NCI-H510A (cell line): ENCODE data around the gene SKIC2.
"Not testable (repeated sequence)": the region's sequence is repeated elsewhere in the genome, so short reads cannot be mapped to it uniquely, and the experiment has no call there.

Experiments used
- DNase-seq: peaks from one replicate; lab custom pipeline; 2025; lab: John Stamatoyannopoulos, UW

The SKIC2 gene

GRCh38 chr6:31958741-31959739, at the start of gene SKIC2, which contains the start of gene NELFE:
Gene SKIC2 (plus strand): TSS chr6:31959175. CDS start chr6:31959193, 18 bp downstream.
Gene NELFE (minus strand): TSS chr6:31958971. CDS start chr6:31958446, 525 bp downstream.
- DNase-seq: peak; percentile 98

GRCh38 chr6:31909298-31909697, 49.7 kb upstream of the SKIC2 start:
- not testable (repeated sequence) for DNase-seq

- no peak for DNase-seq
Observed at GRCh38 chr6:31911826-31912585, 47.0 kb upstream of the SKIC2 start.

- DNase-seq: no peak
Observed at GRCh38 chr6:31915351-31915750, 43.6 kb upstream of the SKIC2 start.

- no peak for DNase-seq
Observed at GRCh38 chr6:31915756-31916155, 43.2 kb upstream of the SKIC2 start.

- no peak for DNase-seq
Observed at GRCh38 chr6:31918069-31918720, 40.8 kb upstream of the SKIC2 start.

GRCh38 chr6:31919624-31920303, 39.2 kb upstream of the SKIC2 start:
- no peak for DNase-seq

GRCh38 chr6:31920811-31921210, 38.2 kb upstream of the SKIC2 start:
- no peak for DNase-seq

- no peak for DNase-seq
Observed at GRCh38 chr6:31922942-31923341, 36.0 kb upstream of the SKIC2 start.

GRCh38 chr6:31927242-31927862, 31.6 kb upstream of the SKIC2 start, which contains the start of gene C2:
Gene C2 (plus strand): TSS chr6:31927717. CDS start chr6:31927753, 36 bp downstream.
- DNase-seq: no peak

- DNase-seq: no peak
Observed at GRCh38 chr6:31927863-31928671, 30.9 kb upstream of the SKIC2 start.

- no peak for DNase-seq
Observed at GRCh38 chr6:31928672-31928939, 30.4 kb upstream of the SKIC2 start.

- DNase-seq: no peak
Observed at GRCh38 chr6:31930962-31931361, 28.0 kb upstream of the SKIC2 start.

- DNase-seq: not testable (repeated sequence)
Observed at GRCh38 chr6:31932137-31932536, 26.8 kb upstream of the SKIC2 start.

- no peak for DNase-seq
Observed at GRCh38 chr6:31933537-31933936, 25.4 kb upstream of the SKIC2 start.

- no peak for DNase-seq
Observed at GRCh38 chr6:31935021-31935420, 24.0 kb upstream of the SKIC2 start.

- no peak for DNase-seq
Observed at GRCh38 chr6:31935823-31936222, 23.2 kb upstream of the SKIC2 start.

GRCh38 chr6:31940256-31940664, 18.7 kb upstream of the SKIC2 start:
- no peak for DNase-seq

- no peak for DNase-seq
Observed at GRCh38 chr6:31943742-31944141, 15.2 kb upstream of the SKIC2 start.

GRCh38 chr6:31945154-31945506, 13.8 kb upstream of the SKIC2 start:
- no peak for DNase-seq
